GM12878 (cell line): ENCODE results near the gene DACH1. TPM values are rescaled to one million over a fixed set of nuclear protein-coding genes. Genes with fewer than 3 reads are reported as not detected.

Experiments used
- ATAC-seq: fragments of 200-7000 bp; cut with Tn5 transposase; 3 replicates; pipeline ENCODE4 v1.9.1; 2020; ENCODE audit warnings: mild to moderate bottlenecking, moderate library complexity
- BruUV-seq: library from RNA; stranded (reverse); fragments of 400-500 nt; replicated peaks from 2 replicates; lab custom pipeline; 2021; lab: Mats Ljungman, UMichigan
- CTCF ChIA-PET: fragments of 300-600 bp; sonication (Branson Sonifier 250); formaldehyde crosslinking; extraction: SDS; loops from one replicate; lab custom pipeline; 2021; ENCODE audit warnings: inconsistent platforms; lab: Yijun Ruan, JAX
- POLR2A ChIA-PET: fragments of 350-600 bp; formaldehyde crosslinking; extraction: SDS; loops from one replicate; lab custom pipeline; 2021; ENCODE audit warnings: inconsistent platforms; lab: Charles Lee
- RAD21 ChIA-PET: fragments of 300-600 bp; sonication (Branson Sonifier 250); formaldehyde crosslinking; loops from one replicate; lab custom pipeline; 2023; ENCODE audit warnings: antibody characterized with exemption; ENCODE audit not compliant: unreplicated experiment; lab: Charles Lee
- SMC1A ChIA-PET: fragments of 300-600 bp; sonication (Branson Sonifier 250); formaldehyde crosslinking; loops from one replicate; lab custom pipeline; 2023; ENCODE audit not compliant: unreplicated experiment, uncharacterized antibody; lab: Charles Lee
- DNase-seq: peaks from one replicate; pipeline ENCODE4 v3.0.0-alpha.2; 2011; ENCODE audit warnings: low read depth, low spot score
- FAIRE-seq: peaks from 3 replicates; lab custom pipeline; 2011; peaks lifted over from hg19 to GRCh38; lab: Jason Lieb, UNC
- H2AFZ ChIP-seq: 2 replicates; pipeline ENCODE4 v1.6.0; 2011; ENCODE audit warnings: low read depth, low read length, control low read depth; ENCODE audit not compliant: control insufficient read depth
- H3K27ac ChIP-seq: 2 replicates; pipeline ENCODE4 v1.5.1; 2011; ENCODE audit warnings: control low read depth; ENCODE audit not compliant: control insufficient read depth, insufficient read depth
- H3K27me3 ChIP-seq, 2 experiments: replicated peaks in 1 of 2; 2 replicates each; pipeline versions ENCODE4 v1.6.0 to v1.6.1; 2011; ENCODE audit warnings: low read length in 1 of 2; ENCODE audit not compliant: control insufficient read depth in 2 of 2, insufficient read depth in 2 of 2
- H3K36me3 ChIP-seq, 2 experiments: 2 replicates each; pipeline ENCODE4 v1.5.1; 2011; ENCODE audit warnings: low read length in 1 of 2; ENCODE audit not compliant: control insufficient read depth in 2 of 2, insufficient read depth in 2 of 2
- H3K4me1 ChIP-seq: 2 replicates; pipeline ENCODE4 v1.6.1; 2011; ENCODE audit warnings: mild to moderate bottlenecking, low read length, moderate library complexity, mixed read lengths; ENCODE audit not compliant: control insufficient read depth, insufficient read depth
- H3K4me2 ChIP-seq: 2 replicates; pipeline ENCODE4 v1.6.0; 2011; ENCODE audit warnings: control low read depth; ENCODE audit not compliant: control insufficient read depth, insufficient read depth
- H3K4me3 ChIP-seq: fragments of 200-600 bp; sonication (generic); 2 replicates; pipeline ENCODE4 v1.5.1; 2016
- H3K79me2 ChIP-seq: 2 replicates; pipeline ENCODE4 v1.6.0; 2011; ENCODE audit warnings: low read length; ENCODE audit not compliant: control insufficient read depth, insufficient read depth
- H3K9ac ChIP-seq: 2 replicates; pipeline ENCODE4 v1.8.0; 2011; ENCODE audit warnings: low read length, control low read depth, mixed read lengths; ENCODE audit not compliant: control insufficient read depth, insufficient read depth
- H3K9me3 ChIP-seq: replicated peaks from 3 replicates; pipeline ENCODE4 v1.5.1; 2011; ENCODE audit warnings: mild to moderate bottlenecking, low read length; ENCODE audit not compliant: control insufficient read depth, insufficient read depth
- H4K20me1 ChIP-seq: 2 replicates; pipeline ENCODE4 v1.6.0; 2011; ENCODE audit not compliant: control insufficient read depth, insufficient read depth
- BRCA1 ChIP-seq: IDR thresholded peaks from 2 replicates; pipeline ENCODE4 v1.6.1; 2011; ENCODE audit warnings: low read depth, low read length, improper control_type of control experiment
- NBN ChIP-seq: fragments of 450-650 bp; IDR thresholded peaks from 2 replicates; pipeline ENCODE4 v1.6.1; 2016
- NFYA ChIP-seq: IDR thresholded peaks from 2 replicates; pipeline ENCODE4 v1.6.1; 2011; ENCODE audit warnings: low read depth, mild to moderate bottlenecking, low read length, improper control_type of control experiment, borderline replicate concordance
- PML ChIP-seq: IDR thresholded peaks from 2 replicates; pipeline ENCODE4 v1.6.1; 2012; ENCODE audit warnings: low read length, inconsistent platforms
- RELA ChIP-seq: fragments of 450-650 bp; IDR thresholded peaks from 2 replicates; pipeline ENCODE4 v1.8.0; 2014; ENCODE audit warnings: borderline replicate concordance; ENCODE audit not compliant: partially characterized antibody
- REST ChIP-seq: IDR thresholded peaks from 2 replicates; pipeline ENCODE4 v1.6.1; 2012; ENCODE audit warnings: mild to moderate bottlenecking, low read depth, low read length
- TCF7 ChIP-seq: IDR thresholded peaks from 2 replicates; pipeline ENCODE4 v1.6.1; 2014; ENCODE audit warnings: antibody characterized with exemption, borderline replicate concordance
- ZNF274 ChIP-seq: IDR thresholded peaks from one replicate; pipeline ENCODE4 v1.8.0; 2011; ENCODE audit not compliant: insufficient read length, insufficient read depth
- ZZZ3 ChIP-seq: IDR thresholded peaks from 2 replicates; pipeline ENCODE4 v1.6.1; 2011; ENCODE audit warnings: low read depth; ENCODE audit not compliant: control insufficient read depth, insufficient read length
- WGBS: methylation state at CpG from one replicate; pipeline ENCODE4 v1.1.6; 2016; ENCODE audit warnings: low lambda C conversion rate; ENCODE audit not compliant: insufficient replicate concordance, insufficient coverage; ENCODE audit errors: missing lambda C conversion rate; 5-methylcytosine and 5-hydroxymethylcytosine counted together
- in situ Hi-C: fragments of 300-500 bp; cut with MboI; formaldehyde crosslinking; loops from 9 replicates; pipeline ENCODE4 v1.14.3; 2018; ENCODE audit warnings: mixed read lengths
- intact Hi-C: fragments of 100-400 bp; cut with micrococcal nuclease; formaldehyde crosslinking; loops from one replicate; pipeline ENCODE4 v1.14.2; 2022; ENCODE audit not compliant: unreplicated experiment
- polyA plus RNA-seq, 11 experiments: library from polyadenylated mRNA; depleted of rRNA in 4 of 11; unstranded in 6 of 11; stranded (reverse) in 5 of 11; fragments of >200 nt; fragmentation: Nextera tagmentation in 4 of 11; fragmentation: Illumina TruSeq in 1 of 11; extraction: Ambion mirVana in 4 of 11; extraction: Trizol in 1 of 11; gene quantifications; 1 replicate in 1 of 11; 2 replicates in 10 of 11; pipeline versions ENCODE4 v1.2.1 to v1.2.3, GENCODE V29; 2011 to 2016; ENCODE audit warnings: inconsistent platforms in 2 of 11, missing spikeins in 2 of 11, low read depth in 1 of 11
- total RNA-seq, 4 experiments: library from RNA; depleted of rRNA in 3 of 4; stranded (reverse); fragments of >200 nt in 3 of 4; fragmentation: Illumina TruSeq in 1 of 4; extraction: Trizol in 1 of 4; gene quantifications; 2 replicates each; pipeline versions ENCODE4 v1.2.1 to v1.2.3, GENCODE V29; 2013 to 2021
- TF ChIP-seq, protein P1 (sequence below): IDR thresholded peaks from 2 replicates; pipeline ENCODE4 v1.6.1; 2012; ENCODE audit warnings: low read depth, low read length, improper control_type of control experiment

The DACH1 gene
- total and polyA plus RNA-seq, 10 of the 15 experiments (the other 5 are each of a cell fraction or from before 2014, with no cell fraction given), result 0.05 TPM; not detected in 9

GRCh38 chr13:71580614-71581013 lies 286.4 kb downstream of the DACH1 start:
- SMC1A ChIA-PET, result no interaction called here
- Histone ChIP-seq H4K20me1 (no peaks in the 10 kb centered on the region), H3K9ac (no peak overlapping the region), H3K4me3 (no peak overlapping the region), H2AFZ (no peak overlapping the region), H3K27ac (no peak overlapping the region), H3K79me2 (no peaks in the 10 kb centered on the region), H3K27me3 (no peaks in the 10 kb centered on the region)
- DNase-seq (no peak), ATAC-seq (no peak)
- in situ Hi-C loops, result no loop called here
- POLR2A ChIA-PET, result no interaction called here
- TF ChIP-seq TCF7 (no peak), ZZZ3 (no peak), BRCA1 (no peak), NBN (no peak), REST (no peak), ZNF274 (no peak), RELA (no peak), NFYA (no peak), PML (no peak)
- TF ChIP-seq, protein P1, sequence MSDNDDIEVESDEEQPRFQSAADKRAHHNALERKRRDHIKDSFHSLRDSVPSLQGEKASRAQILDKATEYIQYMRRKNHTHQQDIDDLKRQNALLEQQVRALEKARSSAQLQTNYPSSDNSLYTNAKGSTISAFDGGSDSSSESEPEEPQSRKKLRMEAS, result no peak
- TF ChIP-seq, all 136 proteins: peak for 0
- H3K4me2 ChIP-seq, result no peak overlapping the region
- ChIA-PET CTCF (no interaction called here), RAD21 (no interaction called here)
- no peaks in the 10 kb centered on the region for H3K9me3 ChIP-seq
- H3K4me1 ChIP-seq, result no peaks in the 10 kb centered on the region
- H3K36me3 ChIP-seq, result no peaks in the 10 kb centered on the region
- intact Hi-C loops, result no loop called here
- 33% methylated on average over 3 of the region's 3 CpGs for WGBS
- FAIRE-seq, result no peak
- no TSS peak for BruUV-seq
